ENCODE results near the gene KAZN.

The KAZN gene

GRCh38 chr1:15094056-15094455 lies 495.6 kb downstream of the KAZN start:
- no peak for FAIRE-seq
- DNase-seq (ENCODE audit: insufficient read length, low spot score): no peak
- TF ChIP-seq POLR2A (IDR thresholded peaks at IDR 0.05; ENCODE audit: low read depth, low read length): no peak

GRCh38 chr1:15094719-15095495 lies 496.4 kb downstream of the KAZN start:
- no peak for TF ChIP-seq POLR2A (IDR thresholded peaks at IDR 0.05; ENCODE audit: low read depth, low read length)
- FAIRE-seq (no peak), DNase-seq (ENCODE audit: insufficient read length, low spot score) (no peak)

- DNase-seq (ENCODE audit: insufficient read length, low spot score) (no peak), FAIRE-seq (no peak)
- no peak for TF ChIP-seq POLR2A (IDR thresholded peaks at IDR 0.05; ENCODE audit: low read depth, low read length)
Observed at GRCh38 chr1:15095496-15095875, 497.0 kb downstream of the KAZN start.

GRCh38 chr1:15096293-15096692 lies 497.8 kb downstream of the KAZN start:
- TF ChIP-seq POLR2A (IDR thresholded peaks at IDR 0.05; ENCODE audit: low read depth, low read length): no peak
- DNase-seq (ENCODE audit: insufficient read length, low spot score): no peak
- FAIRE-seq: no peak

GRCh38 chr1:15098176-15099125 lies 500.0 kb downstream of the KAZN start:
- no peak for DNase-seq (ENCODE audit: insufficient read length, low spot score)
- FAIRE-seq: no peak
- TF ChIP-seq POLR2A (IDR thresholded peaks at IDR 0.05; ENCODE audit: low read depth, low read length): no peak

- DNase-seq (ENCODE audit: insufficient read length, low spot score) (no peak), FAIRE-seq (no peak)
- TF ChIP-seq POLR2A (IDR thresholded peaks at IDR 0.05; ENCODE audit: low read depth, low read length): no peak
Observed at GRCh38 chr1:15099441-15100120, 501.1 kb downstream of the KAZN start.

- FAIRE-seq (peak; percentile 48), DNase-seq (ENCODE audit: insufficient read length, low spot score) (peak; percentile 45)
- no peak for TF ChIP-seq POLR2A (IDR thresholded peaks at IDR 0.05; ENCODE audit: low read depth, low read length)
Observed at GRCh38 chr1:15100121-15100879, 501.8 kb downstream of the KAZN start.

- no peak for TF ChIP-seq POLR2A (IDR thresholded peaks at IDR 0.05; ENCODE audit: low read depth, low read length)
- no peak for FAIRE-seq
Observed at GRCh38 chr1:15100880-15101760, 502.6 kb downstream of the KAZN start.

GRCh38 chr1:15101801-15102200 lies 503.3 kb downstream of the KAZN start:
- no peak for TF ChIP-seq POLR2A (IDR thresholded peaks at IDR 0.05; ENCODE audit: low read depth, low read length)
- DNase-seq (ENCODE audit: insufficient read length, low spot score) (no peak), FAIRE-seq (no peak)

More at GRCh38 chr1:15100880-15101760, 502.6 kb downstream of the KAZN start:
- no peak for DNase-seq (ENCODE audit: insufficient read length, low spot score)

GRCh38 chr1:15102646-15103045 lies 504.2 kb downstream of the KAZN start:
- no peak for TF ChIP-seq POLR2A (IDR thresholded peaks at IDR 0.05; ENCODE audit: low read depth, low read length)
- DNase-seq (ENCODE audit: insufficient read length, low spot score) (no peak), FAIRE-seq (no peak)

- no peak for DNase-seq (ENCODE audit: insufficient read length, low spot score)
- FAIRE-seq: no peak
- no peak for TF ChIP-seq POLR2A (IDR thresholded peaks at IDR 0.05; ENCODE audit: low read depth, low read length)
Observed at GRCh38 chr1:15103211-15103610, 504.7 kb downstream of the KAZN start.

GRCh38 chr1:15103906-15104305 lies 505.4 kb downstream of the KAZN start:
- DNase-seq (ENCODE audit: insufficient read length, low spot score) (no peak), FAIRE-seq (no peak)
- TF ChIP-seq POLR2A (IDR thresholded peaks at IDR 0.05; ENCODE audit: low read depth, low read length): no peak

All from H54 (cell line).